Renal pelvis (tissue), 12 donors: ENCODE measurements around the gene MOCS3. TPM values are rescaled to one million over a fixed set of nuclear protein-coding genes. Genes with fewer than 3 reads are reported as not detected.

Experiments
- DNase-seq: peaks from one replicate; pipeline ENCODE4 v3.0.0-alpha.2; 2013
- long read RNA-seq, 16 experiments: transcript quantifications; one replicate each; lab custom pipeline, GENCODE V29; 2026
- polyA plus RNA-seq, 3 donors: library from polyadenylated mRNA; unstranded; fragments of 120-200 nt; gene quantifications; one replicate each; pipeline ENCODE4 v1.2.1, GENCODE V29; 2013; ENCODE audit not compliant: insufficient read length in 3 of 3

Gene MOCS3, protein sequence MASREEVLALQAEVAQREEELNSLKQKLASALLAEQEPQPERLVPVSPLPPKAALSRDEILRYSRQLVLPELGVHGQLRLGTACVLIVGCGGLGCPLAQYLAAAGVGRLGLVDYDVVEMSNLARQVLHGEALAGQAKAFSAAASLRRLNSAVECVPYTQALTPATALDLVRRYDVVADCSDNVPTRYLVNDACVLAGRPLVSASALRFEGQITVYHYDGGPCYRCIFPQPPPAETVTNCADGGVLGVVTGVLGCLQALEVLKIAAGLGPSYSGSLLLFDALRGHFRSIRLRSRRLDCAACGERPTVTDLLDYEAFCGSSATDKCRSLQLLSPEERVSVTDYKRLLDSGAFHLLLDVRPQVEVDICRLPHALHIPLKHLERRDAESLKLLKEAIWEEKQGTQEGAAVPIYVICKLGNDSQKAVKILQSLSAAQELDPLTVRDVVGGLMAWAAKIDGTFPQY
- 1 to 10 TPM; 4.9 to 5.2 (median 5.2) TPM for polyA plus RNA-seq
- long read RNA-seq, donor 1, full-length matches to known transcripts, result 23 of 23 reads
- long read RNA-seq, donor 1, partial matches to known transcripts, result 0 of 23 reads
- long read RNA-seq, donor 1, other reads (novel, unspliced or antisense), result 0 of 23 reads
- long read RNA-seq, donor 2, full-length matches to known transcripts, result 17 of 17 reads
- long read RNA-seq, donor 2, partial matches to known transcripts, result 0 of 17 reads
- long read RNA-seq, donor 2, other reads (novel, unspliced or antisense), result 0 of 17 reads
- long read RNA-seq, donor 3, full-length matches to known transcripts, result 29 of 29 reads
- long read RNA-seq, donor 3, partial matches to known transcripts, result 0 of 29 reads
- long read RNA-seq, donor 3, other reads (novel, unspliced or antisense), result 0 of 29 reads
- long read RNA-seq, donor 4, full-length matches to known transcripts, result 23 of 23 reads
- long read RNA-seq, donor 4, partial matches to known transcripts, result 0 of 23 reads
- long read RNA-seq, donor 4, other reads (novel, unspliced or antisense), result 0 of 23 reads
- long read RNA-seq, donor 5, full-length matches to known transcripts, result 7 of 7 reads
- long read RNA-seq, donor 5, partial matches to known transcripts, result 0 of 7 reads
- long read RNA-seq, donor 5, other reads (novel, unspliced or antisense), result 0 of 7 reads
- long read RNA-seq, donor 6, full-length matches to known transcripts, result 14 of 14 reads
- long read RNA-seq, donor 6, partial matches to known transcripts, result 0 of 14 reads
- long read RNA-seq, donor 6, other reads (novel, unspliced or antisense), result 0 of 14 reads
- long read RNA-seq, donor 7, full-length matches to known transcripts, result 19 of 19 reads
- long read RNA-seq, donor 7, partial matches to known transcripts, result 0 of 19 reads
- long read RNA-seq, donor 7, other reads (novel, unspliced or antisense), result 0 of 19 reads
- long read RNA-seq, donor 8, full-length matches to known transcripts, result 10 of 10 reads
- long read RNA-seq, donor 8, partial matches to known transcripts, result 0 of 10 reads
- long read RNA-seq, donor 8, other reads (novel, unspliced or antisense), result 0 of 10 reads
- long read RNA-seq, donor 9, full-length matches to known transcripts, result 37 of 37 reads
- long read RNA-seq, donor 9, partial matches to known transcripts, result 0 of 37 reads
- long read RNA-seq, donor 9, other reads (novel, unspliced or antisense), result 0 of 37 reads
- long read RNA-seq, donor 10, full-length matches to known transcripts, result 27 of 27 reads
- long read RNA-seq, donor 10, partial matches to known transcripts, result 0 of 27 reads
- long read RNA-seq, donor 10, other reads (novel, unspliced or antisense), result 0 of 27 reads
- long read RNA-seq, donor 11, full-length matches to known transcripts, result 13 of 13 reads
- long read RNA-seq, donor 11, partial matches to known transcripts, result 0 of 13 reads
- long read RNA-seq, donor 11, other reads (novel, unspliced or antisense), result 0 of 13 reads
- long read RNA-seq, donor 12, full-length matches to known transcripts, result 25 of 25 reads
- long read RNA-seq, donor 12, partial matches to known transcripts, result 0 of 25 reads
- long read RNA-seq, donor 12, other reads (novel, unspliced or antisense), result 0 of 25 reads
- long read RNA-seq, donor 13, full-length matches to known transcripts, result 10 of 10 reads
- long read RNA-seq, donor 13, partial matches to known transcripts, result 0 of 10 reads
- long read RNA-seq, donor 13, other reads (novel, unspliced or antisense), result 0 of 10 reads
- long read RNA-seq, donor 14, full-length matches to known transcripts, result 35 of 35 reads
- long read RNA-seq, donor 14, partial matches to known transcripts, result 0 of 35 reads
- long read RNA-seq, donor 14, other reads (novel, unspliced or antisense), result 0 of 35 reads
- long read RNA-seq, donor 15, full-length matches to known transcripts, result 27 of 27 reads
- long read RNA-seq, donor 15, partial matches to known transcripts, result 0 of 27 reads
- long read RNA-seq, donor 15, other reads (novel, unspliced or antisense), result 0 of 27 reads
- long read RNA-seq, donor 16, full-length matches to known transcripts, result 24 of 24 reads
- long read RNA-seq, donor 16, partial matches to known transcripts, result 0 of 24 reads
- long read RNA-seq, donor 16, other reads (novel, unspliced or antisense), result 0 of 24 reads

DNA sequence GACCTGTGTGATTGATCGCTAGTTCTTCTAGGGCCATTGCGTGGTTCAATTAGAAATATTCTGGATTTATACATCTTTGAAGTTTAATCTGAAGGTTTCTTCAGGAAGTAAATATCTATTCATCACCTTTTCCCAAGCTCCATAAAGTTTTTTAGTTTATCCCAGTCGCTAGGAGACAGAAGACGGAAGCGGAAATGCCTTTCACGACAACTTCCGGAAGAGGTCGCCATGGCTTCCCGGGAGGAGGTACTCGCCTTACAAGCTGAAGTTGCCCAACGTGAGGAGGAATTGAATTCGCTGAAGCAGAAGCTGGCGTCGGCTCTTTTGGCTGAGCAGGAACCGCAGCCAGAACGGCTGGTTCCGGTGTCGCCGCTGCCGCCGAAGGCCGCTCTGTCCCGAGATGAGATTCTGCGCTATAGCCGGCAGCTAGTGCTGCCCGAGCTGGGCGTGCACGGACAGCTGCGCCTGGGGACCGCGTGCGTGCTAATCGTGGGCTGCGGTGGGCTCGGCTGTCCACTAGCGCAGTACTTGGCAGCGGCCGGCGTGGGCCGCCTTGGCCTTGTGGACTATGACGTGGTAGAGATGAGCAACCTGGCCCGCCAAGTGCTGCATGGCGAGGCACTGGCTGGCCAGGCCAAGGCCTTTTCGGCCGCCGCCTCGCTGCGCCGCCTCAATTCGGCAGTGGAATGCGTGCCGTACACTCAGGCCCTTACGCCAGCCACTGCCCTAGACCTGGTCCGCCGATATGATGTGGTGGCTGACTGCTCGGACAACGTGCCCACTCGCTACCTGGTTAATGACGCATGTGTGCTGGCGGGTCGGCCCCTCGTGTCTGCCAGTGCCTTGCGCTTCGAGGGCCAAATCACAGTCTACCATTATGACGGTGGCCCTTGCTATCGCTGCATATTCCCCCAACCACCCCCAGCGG, at the start of gene MOCS3:
MOCS3 (plus strand) TSS at position 204 of the 928 bp plus-strand sequence; CDS start at position 229, 25 bp downstream.
- peak; percentile 93 for DNase-seq

DNA sequence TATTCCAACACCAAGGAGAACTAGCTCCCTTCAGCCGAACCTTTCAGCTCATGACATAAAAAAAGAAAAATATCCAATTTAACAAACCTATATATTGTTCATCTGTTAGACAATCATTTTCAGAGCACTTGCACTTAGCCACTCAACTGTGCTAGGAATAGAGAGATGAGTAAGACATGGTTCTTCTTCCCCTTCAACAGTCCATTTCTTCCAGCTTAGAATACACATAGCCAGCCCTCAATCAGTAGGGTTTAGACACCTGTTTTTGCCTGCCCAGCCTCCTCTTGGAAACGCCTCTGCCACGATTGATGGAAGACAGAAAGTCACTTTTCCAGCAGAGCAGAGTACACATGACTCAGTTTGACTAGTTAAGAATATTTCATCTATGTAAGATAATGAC, 49.2 kb upstream of the MOCS3 start:
- no peak for DNase-seq

DNA sequence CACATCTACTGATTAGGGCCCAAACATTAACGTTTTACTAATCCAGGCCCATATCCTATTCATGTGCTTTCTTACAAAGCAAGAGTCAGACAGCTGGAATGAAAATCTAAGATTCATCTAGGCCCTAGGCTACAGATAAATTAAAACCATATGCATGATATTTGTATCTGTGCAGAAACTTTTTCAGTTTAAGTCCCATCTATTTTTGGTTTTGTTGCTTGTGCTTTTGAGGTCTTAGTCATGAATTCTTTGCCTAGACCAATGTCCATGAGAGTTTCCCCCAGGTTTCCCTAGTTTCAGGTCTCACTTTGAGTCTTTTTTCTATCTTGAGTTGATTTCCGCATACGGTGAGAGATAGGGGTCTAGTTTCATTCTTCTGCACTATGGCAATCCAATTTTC, 47.6 kb upstream of the MOCS3 start:
- DNase-seq, result no peak

DNA sequence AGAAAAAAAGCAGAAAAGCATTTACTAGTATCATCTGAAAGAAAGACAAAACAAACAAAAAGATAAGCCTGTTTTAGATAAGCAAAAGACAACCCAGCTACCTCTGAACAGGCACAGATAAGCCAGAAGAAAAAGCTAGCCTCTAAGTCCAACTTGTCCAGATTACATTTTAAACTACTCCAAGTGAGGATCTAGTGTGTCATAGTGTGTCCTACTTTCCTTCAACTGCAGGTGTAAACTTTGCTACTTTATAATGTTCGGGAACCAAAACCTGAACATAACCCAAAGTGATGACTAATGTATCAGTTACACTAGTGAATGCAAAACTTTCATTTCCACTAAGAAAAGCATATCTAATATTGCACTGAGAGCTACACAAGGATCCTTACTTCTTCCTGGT, 46.9 kb upstream of the MOCS3 start:
- DNase-seq, result no peak

DNA sequence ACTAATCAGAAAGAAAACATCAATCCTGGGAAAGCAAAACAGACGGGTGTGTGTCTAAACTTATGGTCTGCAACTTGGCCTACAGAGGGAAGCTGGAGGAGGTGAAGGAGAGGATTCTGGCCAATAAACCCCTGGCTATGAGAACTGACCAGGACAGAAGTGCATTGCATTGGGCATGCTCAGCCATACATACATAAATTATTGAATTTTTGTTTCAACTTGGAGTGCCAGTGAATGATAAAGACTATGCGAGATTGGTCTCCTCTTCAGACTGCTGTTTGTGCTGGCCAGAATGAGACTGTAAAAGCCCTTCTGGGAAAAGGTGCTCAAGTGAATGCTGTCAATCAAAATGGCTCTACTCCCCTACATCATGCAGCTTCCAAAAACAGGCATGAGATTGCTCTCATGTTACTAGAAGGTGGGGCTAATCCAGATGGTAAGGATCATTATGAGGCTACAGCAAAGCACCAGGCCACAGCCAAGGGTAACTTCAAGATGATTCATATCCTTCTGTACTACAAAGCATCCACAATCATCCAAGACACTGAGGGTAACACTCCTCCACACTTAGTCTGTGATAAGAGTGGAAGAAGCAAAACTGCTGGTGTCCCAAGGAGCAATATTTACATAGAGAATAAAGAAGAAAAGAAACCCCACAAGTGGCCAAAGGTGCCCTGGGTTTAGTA, 44.8 kb upstream of the MOCS3 start:
- DNase-seq, result no peak

DNA sequence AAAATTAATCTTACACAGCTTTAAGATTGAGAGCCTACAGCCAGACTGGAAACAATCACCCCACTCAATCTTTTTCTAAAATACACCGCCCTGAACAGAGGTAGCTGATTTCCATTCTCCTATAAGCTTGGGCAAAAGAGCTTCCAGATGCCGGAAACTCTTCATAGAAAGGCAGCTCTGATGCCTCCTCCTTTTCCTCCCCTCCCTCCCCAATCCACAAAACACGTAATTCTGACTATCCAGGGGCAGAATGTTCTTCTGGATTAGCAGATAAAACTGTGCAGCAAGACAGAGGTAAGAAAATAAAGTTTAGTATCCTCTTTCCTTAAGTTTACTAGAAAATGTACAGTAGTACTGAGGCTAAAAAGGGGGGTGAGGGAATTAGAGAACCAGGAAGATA, 43.2 kb upstream of the MOCS3 start:
- no peak for DNase-seq

DNA sequence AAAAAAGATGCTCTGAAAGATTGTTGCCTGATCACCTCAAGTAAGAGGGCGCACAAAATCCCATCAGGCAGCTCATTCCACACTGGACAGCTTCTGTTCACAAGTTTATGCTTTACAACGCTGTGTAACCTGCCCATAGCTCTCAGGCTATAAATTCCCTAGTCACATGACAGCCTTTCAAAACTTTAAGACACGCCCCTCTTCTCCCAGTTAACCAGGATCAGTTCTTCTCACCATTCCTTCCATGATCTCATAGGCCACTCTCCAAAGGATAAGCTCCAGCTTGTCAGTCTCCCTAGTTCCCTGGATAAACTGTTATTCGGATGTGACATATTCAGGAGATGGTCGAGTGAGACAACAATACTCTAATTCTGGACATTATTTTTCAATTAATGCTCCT, 42.4 kb upstream of the MOCS3 start:
- no peak for DNase-seq

DNA sequence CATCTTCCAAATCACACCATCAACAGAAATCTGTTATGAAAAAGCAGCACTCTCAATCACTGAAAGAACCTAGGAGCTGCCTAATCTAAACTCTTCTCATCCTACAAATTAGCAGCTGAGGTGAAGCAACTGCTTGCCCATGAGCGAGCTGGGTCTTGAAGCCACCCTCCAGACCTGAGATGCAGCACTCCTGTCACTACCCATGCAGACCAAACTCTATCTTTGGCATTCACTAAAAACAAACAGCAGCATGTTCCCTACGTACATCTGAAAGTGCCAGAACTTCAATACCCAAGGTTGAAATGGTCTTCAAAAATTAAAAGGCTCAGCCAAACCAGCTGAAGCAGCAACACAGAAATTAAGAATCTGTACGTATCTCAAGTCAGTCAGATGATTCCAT, 41.7 kb upstream of the MOCS3 start:
- DNase-seq, result no peak

DNA sequence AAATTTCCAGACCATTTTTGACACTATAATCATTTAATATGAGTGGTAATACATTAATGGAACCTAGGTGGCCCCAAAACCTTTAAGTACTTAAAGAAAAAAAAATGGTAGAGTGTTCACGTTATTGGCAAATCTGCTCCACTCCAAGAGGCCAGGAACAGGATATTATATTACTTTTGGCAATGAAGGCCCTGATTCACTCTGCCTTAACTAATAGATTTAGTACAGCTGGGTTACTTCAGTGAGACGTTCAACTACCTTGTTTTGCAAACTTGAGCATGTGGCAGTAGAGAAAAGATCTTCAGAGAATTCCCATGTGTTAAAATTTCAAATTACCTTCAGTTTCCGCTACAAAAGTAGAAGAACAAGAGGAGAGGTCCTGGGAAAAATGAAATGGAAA, 40.2 kb upstream of the MOCS3 start:
- no peak for DNase-seq

DNA sequence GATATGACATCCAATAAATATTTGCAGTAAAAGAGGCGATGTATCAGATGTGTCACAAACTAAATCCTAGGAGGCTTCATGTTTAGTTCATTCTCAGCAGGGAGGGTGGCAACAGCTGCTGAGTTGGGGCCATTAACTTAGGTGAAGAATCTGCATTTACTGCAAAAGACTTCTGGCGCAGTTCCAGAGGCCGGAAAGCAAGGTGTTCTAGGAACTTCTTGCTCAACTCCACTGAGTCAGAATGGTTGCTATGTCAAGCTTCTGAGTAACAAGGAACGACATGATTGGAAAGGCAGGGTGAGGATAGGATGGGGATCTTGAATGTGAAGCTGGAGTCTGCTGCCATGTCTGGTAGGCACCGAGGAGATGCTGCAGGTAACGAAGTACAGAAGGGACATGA, 39.1 kb upstream of the MOCS3 start:
- no peak for DNase-seq

DNA sequence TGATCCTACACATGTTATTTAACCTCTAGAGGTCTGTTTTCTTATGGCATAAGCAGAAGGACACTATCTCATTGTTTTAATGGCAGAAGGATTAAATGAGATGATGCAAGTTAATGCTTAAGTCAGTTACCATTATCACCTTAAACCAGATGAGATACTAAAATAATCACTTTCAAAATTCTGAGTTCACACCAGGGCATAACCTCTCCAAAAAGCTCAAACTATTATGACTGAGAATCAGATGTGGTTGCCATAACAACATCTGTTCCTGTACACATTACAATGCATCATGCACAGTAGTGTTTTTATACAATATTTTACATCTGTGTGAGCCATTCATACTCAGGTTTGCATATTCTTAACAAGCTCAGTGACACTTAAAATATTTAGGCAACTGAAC, 37.6 kb upstream of the MOCS3 start:
- DNase-seq, result no peak

DNA sequence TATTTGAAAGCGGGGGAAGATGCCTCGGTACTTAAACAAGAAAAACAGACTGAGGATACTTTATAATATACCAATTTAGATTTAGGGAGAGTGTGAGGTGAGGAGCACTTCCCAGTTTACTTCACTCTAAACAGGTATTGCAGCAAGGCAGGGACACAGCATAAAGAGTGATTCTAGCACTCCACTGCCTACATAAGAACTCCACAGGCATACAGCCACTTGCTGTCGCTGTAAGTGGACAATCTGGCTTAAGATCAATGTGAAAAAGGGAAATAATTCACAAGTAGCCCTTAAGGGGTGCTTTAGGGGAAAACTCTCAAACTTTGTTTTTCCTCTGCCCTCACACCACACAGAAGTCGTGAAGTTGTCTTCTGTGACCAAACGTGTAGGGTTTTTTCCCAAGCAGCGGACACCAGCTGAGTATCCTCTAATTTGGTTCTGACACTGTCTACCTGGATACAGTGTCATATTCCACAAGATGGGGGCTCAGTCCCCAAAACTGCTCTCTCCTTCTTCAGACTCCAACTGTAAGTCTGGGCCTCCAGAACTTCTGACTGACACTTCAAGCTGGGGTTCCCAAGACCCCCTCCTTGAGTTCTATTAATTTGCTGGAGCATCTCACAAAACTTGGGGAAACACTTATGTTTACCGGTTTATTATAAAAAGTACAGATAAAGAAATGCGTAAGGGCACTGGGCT, 36.7 kb upstream of the MOCS3 start:
- no peak for DNase-seq

DNA sequence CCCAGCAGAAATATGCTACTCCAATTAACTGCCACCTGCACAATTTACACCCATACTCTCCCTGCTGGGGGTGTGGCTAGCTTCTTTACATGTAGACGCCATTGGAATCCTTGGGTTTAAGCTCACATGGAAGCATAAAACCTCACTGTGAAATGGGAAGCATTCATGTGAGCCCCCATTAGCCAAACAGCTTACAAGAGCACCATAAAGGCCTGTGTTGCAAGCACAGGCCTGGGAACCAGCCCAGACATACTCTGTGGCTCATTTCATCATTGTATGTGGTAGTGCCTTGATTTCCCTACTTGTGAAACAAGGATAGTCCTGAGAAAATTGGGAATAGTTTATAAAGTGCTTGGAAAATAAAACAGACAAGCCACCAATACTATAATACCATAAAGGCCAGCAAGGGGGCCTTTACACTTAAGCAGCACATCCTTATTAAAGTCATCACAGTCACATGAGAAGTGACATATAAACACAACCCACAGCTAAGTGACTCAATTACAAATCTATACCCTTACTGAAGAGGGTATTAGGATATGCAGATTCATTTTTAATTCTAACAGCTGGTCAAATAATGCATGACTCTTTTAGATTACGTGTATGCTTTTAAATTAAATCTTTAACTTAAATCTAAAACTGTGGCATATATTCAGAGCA, 34.2 kb upstream of the MOCS3 start:
- DNase-seq, result no peak

DNA sequence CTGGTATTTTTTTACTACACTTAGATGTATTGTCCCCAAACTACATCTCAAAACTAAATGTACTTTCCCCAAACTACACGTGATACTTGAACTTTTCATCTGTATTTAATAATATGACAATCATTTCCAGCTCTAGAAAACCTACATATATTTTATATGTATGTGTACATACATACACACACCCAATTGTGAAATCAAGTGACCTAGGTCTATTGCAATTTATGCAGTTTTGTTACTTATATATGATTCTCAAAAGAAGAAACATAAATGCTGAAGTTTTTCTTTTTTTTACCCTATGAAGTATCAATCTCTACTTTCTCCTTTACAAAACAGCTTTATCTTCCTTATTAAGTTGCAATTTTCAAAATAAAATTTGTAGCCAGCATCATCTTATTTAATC, 32.1 kb upstream of the MOCS3 start:
- DNase-seq, result no peak

DNA sequence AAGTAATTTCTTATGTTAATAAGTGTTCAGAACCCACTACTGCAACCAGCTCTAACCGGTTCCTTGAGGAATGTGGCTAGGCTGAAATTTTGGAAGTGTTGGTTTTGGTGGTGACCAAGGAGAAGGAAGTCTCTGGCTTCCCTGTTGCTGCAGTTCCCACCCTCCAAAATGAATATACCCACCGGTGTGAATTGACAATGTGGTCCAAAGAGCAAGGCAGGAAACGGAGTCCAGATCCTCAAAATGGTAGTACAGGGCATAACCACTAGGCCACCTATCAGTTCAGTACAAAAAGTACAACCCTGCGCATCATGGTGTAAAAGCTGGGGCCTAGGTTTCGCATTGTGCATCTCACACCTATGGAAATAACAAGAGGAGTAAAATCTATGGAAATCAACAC, 30.1 kb upstream of the MOCS3 start:
- no peak for DNase-seq
